Measurements from ENCODE around the gene RAPGEF6.

DNA sequence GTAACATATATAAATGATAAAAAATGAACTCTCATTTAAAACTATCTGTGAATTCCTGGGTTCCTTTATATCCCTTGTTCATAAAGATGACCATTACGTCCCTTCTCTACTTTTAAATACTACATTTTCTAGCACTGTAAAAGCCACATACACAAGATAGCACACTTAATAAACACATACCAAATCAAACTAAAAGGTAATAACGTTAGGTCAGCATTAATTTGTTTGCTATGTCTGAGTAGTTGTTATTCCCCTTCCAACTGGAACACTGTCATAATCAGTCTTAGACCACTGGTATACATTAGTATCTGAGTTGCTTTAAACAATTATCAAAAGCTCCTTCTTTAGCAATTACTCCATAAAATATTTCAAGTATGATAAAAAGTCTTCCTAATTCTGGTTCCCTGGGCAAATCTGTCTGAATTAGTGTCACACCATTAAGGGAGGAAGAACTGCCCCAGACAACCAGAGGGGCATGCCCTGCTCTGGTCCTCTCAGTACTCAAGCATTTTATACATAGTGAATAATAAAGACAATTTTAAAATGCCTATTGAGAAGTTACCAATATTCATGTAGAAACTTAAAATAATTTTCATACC is 98.1 kb downstream of the RAPGEF6 start:
- TF ChIP-seq, protein P1, sequence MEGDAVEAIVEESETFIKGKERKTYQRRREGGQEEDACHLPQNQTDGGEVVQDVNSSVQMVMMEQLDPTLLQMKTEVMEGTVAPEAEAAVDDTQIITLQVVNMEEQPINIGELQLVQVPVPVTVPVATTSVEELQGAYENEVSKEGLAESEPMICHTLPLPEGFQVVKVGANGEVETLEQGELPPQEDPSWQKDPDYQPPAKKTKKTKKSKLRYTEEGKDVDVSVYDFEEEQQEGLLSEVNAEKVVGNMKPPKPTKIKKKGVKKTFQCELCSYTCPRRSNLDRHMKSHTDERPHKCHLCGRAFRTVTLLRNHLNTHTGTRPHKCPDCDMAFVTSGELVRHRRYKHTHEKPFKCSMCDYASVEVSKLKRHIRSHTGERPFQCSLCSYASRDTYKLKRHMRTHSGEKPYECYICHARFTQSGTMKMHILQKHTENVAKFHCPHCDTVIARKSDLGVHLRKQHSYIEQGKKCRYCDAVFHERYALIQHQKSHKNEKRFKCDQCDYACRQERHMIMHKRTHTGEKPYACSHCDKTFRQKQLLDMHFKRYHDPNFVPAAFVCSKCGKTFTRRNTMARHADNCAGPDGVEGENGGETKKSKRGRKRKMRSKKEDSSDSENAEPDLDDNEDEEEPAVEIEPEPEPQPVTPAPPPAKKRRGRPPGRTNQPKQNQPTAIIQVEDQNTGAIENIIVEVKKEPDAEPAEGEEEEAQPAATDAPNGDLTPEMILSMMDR (IDR thresholded peaks at IDR 0.05; ENCODE audit: insufficient read depth, low read length): no peak
- TF ChIP-seq POLR2AphosphoS5 (IDR thresholded peaks at IDR 0.05; ENCODE audit: low read depth): no peak
- TF ChIP-seq GABPA (IDR thresholded peaks at IDR 0.05; ENCODE audit: low read depth): no peak
